Stimulated activated CD8-positive, alpha-beta memory T cell treated with anti-CD3 and anti-CD28 coated beads, Interleukin-4, amount 100 ng/mL, for 48 hours (primary cell): ENCODE results near the gene NBPF4.
"Not testable (repeated sequence)": the region's sequence is repeated elsewhere in the genome, so short reads cannot be mapped to it uniquely, and the experiment has no call there.

ENCODE experiments used
- DNase-seq: peaks from one replicate; pipeline ENCODE4 v3.0.0-alpha.2; 2020

Gene NBPF4, protein sequence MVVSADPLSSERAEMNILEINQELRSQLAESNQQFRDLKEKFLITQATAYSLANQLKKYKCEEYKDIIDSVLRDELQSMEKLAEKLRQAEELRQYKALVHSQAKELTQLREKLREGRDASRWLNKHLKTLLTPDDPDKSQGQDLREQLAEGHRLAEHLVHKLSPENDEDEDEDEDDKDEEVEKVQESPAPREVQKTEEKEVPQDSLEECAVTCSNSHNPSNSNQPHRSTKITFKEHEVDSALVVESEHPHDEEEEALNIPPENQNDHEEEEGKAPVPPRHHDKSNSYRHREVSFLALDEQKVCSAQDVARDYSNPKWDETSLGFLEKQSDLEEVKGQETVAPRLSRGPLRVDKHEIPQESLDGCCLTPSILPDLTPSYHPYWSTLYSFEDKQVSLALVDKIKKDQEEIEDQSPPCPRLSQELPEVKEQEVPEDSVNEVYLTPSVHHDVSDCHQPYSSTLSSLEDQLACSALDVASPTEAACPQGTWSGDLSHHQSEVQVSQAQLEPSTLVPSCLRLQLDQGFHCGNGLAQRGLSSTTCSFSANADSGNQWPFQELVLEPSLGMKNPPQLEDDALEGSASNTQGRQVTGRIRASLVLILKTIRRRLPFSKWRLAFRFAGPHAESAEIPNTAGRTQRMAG

GRCh38 chr1:108243976-108244375 lies at the start of gene NBPF4:
Gene NBPF4, minus strand, starts transcription at chr1:108244076. Its CDS starts 315 bp downstream, at chr1:108243761.
- DNase-seq: not testable (repeated sequence)

- not testable (repeated sequence) for DNase-seq
Measured at GRCh38 chr1:108282528-108283257, 38.8 kb upstream of the NBPF4 start.

DNA sequence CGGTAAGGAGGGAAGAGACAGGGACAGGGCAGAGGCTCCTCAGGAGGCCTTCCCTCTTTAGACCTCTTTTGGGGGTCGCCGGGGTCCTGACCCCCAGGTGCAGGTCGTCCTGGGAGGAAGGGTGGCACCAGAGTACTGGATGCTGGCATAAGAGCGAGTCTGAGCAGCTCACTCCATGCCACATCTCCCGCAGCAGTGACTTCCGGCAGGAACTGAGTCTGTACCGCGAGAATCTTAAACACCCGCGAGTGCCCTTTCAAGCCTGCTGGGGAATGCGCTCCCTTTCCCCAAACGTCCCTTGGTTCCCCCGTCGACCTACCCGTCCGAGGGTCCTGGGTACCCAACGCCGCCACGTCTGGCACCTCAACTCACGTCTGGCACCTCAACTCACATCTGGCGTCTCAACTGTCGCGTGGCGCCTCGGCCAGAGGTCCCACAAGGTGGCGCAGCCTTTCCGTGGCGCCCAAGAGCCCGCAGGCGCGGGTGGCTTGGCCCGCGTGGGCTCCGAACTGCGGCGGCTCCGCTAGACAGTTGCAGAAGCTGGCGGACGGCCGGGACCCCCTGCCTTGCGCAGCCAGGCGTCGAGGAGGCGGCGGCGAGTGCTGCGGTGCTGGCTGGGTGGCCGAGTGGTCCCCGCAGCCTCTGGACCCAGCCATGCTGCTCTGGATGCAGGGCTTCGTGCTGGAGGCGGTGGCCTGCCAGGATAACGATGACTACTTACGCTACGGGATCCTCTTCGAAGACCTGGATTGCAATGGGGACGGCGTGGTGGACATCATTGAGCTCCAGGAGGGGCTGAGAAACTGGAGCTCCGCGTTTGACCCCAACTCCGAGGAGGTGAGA lies 28.8 kb upstream of the NBPF4 start:
- not testable (repeated sequence) for DNase-seq

DNA sequence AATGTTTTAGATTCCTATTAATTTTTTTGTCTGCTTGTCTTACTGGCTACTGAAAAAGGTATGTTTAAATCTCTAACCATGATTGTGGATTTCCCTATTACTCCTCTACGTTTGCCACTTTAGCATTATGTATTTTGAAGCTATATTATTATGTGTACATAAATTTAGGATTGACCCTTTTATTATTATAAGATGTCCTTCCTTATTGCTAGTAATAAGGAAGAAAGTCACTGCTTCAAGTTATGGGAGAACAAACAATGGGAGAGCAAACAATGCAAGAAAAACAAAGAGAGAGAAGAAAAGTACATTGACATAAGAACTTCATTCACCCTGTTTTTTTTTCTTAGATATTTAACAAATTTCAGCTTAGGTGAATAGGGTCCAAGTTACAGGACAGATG lies 23.2 kb upstream of the NBPF4 start:
- not testable (repeated sequence) for DNase-seq

GRCh38 chr1:108261967-108262366 lies 18.1 kb upstream of the NBPF4 start:
- DNase-seq: not testable (repeated sequence)

DNA sequence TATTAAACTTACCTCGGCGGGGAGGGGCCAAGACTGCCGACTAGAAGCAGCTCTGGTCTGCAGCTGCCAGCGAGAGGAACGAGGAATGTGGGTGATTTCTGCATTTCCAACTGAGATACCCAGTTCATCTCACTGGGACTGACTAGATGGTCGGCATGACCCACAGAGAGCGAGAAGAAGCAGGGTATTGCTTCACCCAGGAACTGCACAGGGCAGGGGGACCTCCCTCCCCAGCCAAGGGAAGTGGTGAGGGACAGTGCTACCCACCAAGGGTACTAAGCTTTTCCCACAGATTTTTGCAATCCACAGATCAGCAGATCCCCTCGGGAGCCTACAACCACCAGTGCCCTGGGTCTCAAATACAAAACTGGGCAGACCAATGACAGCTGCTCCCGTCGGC lies 17.6 kb upstream of the NBPF4 start:
- DNase-seq: not testable (repeated sequence)

GRCh38 chr1:108260578-108261259 lies 16.8 kb upstream of the NBPF4 start:
- not testable (repeated sequence) for DNase-seq

- DNase-seq: not testable (repeated sequence)
Measured at GRCh38 chr1:108255426-108255825, 11.6 kb upstream of the NBPF4 start.

DNA sequence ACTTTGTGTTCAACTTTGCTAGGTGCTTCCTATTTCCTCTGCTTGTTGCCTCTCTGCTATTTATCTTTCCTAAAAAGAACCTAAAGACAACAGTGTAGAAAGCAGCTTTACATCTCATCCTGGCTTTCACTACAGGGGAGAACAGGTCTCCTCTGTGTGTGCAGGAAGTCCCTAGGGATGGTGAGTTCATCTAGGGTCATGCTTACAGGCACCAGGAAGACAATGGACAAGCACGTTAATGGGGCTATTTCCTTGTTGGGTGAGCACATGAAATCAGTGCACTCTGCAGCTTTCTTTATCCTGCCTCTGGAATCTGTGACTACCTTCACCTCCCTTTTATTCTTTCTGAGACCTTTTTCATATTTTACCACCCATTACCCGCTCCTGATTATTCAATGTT lies 4.5 kb downstream of the NBPF4 start:
- not testable (repeated sequence) for DNase-seq

DNA sequence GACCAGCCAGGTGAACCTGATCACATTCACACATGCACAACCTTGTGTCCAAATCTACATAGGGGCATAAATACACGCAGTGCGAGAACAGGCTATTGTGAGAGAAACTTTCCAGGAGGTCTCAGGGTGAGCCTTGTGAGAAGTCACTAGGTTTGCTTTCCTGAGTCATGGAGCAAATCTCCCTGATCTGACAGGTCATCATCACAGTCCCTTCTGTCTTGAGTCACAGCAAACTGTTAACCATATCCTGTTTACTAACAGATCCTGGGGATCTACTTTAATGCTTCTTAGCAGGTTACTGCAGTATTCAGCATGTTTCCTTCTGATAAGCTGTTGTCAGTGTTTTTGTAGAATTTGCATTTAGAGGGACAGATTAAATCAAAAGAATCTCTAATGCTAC lies 8.6 kb downstream of the NBPF4 start:
- not testable (repeated sequence) for DNase-seq

DNA sequence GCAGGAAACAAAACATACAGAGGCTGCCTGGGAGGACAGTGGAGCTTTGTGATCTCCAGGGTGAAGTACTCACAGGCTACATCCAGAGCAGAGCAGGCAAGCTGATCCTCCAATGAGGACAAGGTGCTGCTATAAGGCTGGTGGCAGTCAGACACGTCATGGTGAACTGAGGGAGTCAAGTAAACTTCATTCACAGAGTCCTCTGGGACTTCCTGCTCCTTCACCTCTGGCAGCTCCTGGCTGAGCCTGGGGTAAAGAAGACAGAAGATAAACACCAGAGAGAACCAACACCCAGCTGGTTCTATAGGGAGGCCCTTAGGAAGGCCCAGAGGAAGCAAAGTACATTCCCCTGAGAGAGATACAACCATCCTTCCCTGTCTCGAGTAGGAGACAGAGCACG lies 11.7 kb downstream of the NBPF4 start:
- DNase-seq: not testable (repeated sequence)

DNA sequence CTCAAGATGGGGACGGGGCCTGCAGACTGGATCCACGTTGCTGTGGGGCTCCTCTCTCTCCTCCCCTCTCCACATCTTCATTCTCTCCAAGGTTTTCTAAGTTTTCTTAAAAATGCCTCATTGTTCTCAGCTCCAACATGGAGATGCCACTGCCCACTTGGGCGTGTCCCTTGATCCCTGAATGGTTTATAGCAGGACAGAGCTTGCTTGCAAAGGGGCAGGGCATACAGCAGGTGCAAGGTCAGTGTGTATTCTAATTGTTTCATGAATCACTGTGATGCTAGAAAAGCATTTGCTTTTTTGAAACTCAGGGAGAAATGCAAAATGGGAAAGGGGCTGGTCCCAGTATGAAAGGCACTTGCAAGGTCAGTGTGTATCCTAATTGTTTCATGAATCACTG lies 13.9 kb downstream of the NBPF4 start:
- DNase-seq: not testable (repeated sequence)

DNA sequence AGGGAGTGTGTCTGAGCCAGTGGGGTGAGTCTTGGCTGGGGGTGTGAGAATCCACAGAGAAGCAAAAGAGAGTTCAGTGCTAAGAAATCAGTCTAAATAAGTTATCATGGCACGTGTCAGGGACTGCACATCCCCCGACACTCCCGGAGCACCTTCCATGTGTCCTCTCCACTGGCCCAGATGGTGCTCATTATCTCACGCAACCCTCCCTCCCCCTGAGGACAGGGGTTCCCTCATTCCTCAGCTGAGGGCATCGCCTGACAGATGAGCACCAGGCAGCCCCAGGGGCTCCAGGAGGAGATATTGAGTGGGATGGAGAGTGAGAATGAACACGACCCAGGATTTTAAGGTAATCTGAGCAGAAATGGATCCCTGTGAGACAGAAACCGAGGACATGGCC lies 16.1 kb downstream of the NBPF4 start:
- DNase-seq: not testable (repeated sequence)

- not testable (repeated sequence) for DNase-seq
Measured at GRCh38 chr1:108226855-108227254, 17.0 kb downstream of the NBPF4 start.

DNA sequence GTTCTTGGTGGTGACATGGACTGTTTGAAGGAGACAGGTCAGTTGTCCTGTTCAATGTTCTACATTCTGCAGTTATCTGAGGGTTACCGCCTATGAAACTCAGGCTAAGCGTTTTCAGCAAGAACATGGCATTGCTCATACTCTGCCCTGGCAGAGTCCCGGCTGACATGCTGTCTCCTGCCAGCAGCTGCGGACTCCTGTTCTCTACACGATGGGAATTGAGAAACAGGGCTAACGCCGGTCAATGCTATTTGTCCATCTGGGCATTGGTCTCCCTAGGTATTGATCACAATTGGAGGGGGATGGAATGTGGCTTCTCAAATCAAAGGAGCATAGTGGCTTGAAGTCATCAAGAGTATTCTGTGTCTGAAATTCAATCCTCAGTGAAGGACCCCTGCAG lies 20.6 kb downstream of the NBPF4 start:
- not testable (repeated sequence) for DNase-seq

DNA sequence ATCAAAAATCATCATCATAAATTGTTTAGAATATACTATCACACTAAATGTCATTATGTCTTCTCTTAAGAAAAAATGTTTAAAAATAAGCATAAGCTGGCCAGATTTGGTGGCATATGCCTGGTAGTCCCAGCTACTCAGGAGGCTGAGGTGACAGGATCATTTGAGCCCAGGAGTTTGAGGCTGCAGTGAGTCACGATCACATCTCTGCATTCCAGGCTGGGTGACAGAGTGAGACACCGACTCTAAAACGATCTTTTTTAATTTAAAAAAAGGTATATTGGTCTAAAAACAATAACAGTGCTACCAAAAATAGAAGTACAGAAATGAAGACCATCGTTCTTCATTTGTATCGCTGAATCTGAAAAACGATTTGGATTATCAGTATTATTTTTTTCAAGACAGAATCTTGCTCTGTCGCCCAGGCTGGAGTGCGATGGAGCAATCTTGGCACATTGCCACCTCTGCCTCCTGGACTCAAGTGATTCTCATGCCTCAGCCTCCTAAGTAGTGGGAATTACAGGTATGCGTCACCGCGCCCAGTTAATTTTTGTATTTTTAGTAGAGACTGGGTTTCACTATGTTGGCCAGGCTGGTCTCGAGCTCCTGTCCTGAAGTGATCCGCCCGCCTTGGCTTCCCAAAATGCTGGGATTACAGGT lies 26.2 kb downstream of the NBPF4 start:
- DNase-seq: not testable (repeated sequence)

- DNase-seq: not testable (repeated sequence)
Measured at GRCh38 chr1:108217007-108217406, 26.9 kb downstream of the NBPF4 start.

DNA sequence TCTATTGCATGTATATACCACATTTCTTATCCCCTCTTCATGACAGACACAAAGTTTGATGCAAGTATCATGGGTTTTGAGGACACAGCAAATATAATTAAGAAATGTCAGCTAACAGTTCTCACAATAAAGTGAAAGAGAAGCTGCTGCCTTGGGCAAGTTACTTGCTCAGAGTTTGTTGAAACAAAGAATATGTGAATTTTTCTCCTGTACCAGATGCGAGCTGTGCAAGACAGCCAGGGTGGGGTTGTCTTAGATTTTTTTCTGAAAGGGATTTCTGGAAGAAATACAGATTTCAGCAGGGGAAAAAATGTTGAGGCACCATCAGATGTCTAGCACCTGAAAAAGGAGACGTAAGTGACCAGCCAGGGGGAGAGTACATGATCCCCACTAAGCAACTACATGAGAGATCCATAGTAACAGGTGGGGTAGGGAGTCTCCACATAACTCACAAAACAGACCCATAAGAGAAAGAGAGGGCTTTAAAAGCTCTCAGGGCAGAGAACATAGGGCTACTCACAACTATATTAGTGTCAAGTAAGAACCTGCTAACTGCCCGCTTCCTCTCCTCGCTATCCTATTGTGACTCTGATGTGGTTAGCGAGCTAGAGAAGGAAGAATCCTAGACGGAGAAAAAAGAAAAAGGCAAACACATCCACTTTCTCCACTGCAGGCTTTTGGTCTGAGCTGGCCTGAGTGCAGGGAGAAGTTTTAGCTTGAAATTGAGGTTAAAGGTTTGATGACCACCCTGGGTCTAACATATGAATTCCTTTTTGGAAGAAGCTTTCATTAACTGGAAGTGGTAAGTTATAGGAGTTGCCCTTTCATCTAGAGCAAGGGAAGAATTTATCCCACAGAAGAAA lies 27.6 kb downstream of the NBPF4 start:
- DNase-seq: not testable (repeated sequence)

GRCh38 chr1:108214641-108215465 lies 29.0 kb downstream of the NBPF4 start:
- DNase-seq: not testable (repeated sequence)
